Measurements from ENCODE around the gene DUOXA1.
A peak's percentile ranks its signal among the peaks of the same experiment; 100 is the strongest.

Gene DUOXA1

GRCh38 chr15:45100884-45101625, 28.6 kb downstream of the DUOXA1 start:
- no peaks in the 10 kb centered on the region for H3K9me3 ChIP-seq (ENCODE audit: severe bottlenecking)
- no peak for DNase-seq
- no peaks in the 10 kb centered on the region for H3K36me3 ChIP-seq
- no peaks in the 10 kb centered on the region for H3K27me3 ChIP-seq (ENCODE audit: insufficient read depth, low read depth, severe bottlenecking)
- no peak overlapping the region for H3K27ac ChIP-seq
- no peak for TF ChIP-seq CTCF (IDR thresholded peaks at IDR 0.05; ENCODE audit: low read depth, low read length)
- H3K4me3 ChIP-seq (ENCODE audit: low read depth, low read length), result no peak overlapping the region

- DNase-seq, result no peak
- Histone ChIP-seq H3K9me3 (ENCODE audit: severe bottlenecking) (no peaks in the 10 kb centered on the region), H3K27me3 (ENCODE audit: insufficient read depth, low read depth, severe bottlenecking) (no peaks in the 10 kb centered on the region), H3K36me3 (no peaks in the 10 kb centered on the region), H3K27ac (no peak overlapping the region), H3K4me3 (ENCODE audit: low read depth, low read length) (no peak overlapping the region)
- TF ChIP-seq CTCF (IDR thresholded peaks at IDR 0.05; ENCODE audit: low read depth, low read length), result no peak
Observed at GRCh38 chr15:45099549-45100165, 30.0 kb downstream of the DUOXA1 start.

GRCh38 chr15:45097466-45097865, 32.2 kb downstream of the DUOXA1 start:
- Histone ChIP-seq H3K4me3 (ENCODE audit: low read depth, low read length) (no peak overlapping the region), H3K36me3 (no peaks in the 10 kb centered on the region), H3K27ac (no peak overlapping the region), H3K27me3 (ENCODE audit: insufficient read depth, low read depth, severe bottlenecking) (no peaks in the 10 kb centered on the region), H3K9me3 (ENCODE audit: severe bottlenecking) (no peaks in the 10 kb centered on the region)
- no peak for TF ChIP-seq CTCF (IDR thresholded peaks at IDR 0.05; ENCODE audit: low read depth, low read length)
- no peak for DNase-seq

- no peak for DNase-seq
- Histone ChIP-seq H3K4me3 (ENCODE audit: low read depth, low read length) (no peak overlapping the region), H3K36me3 (no peaks in the 10 kb centered on the region), H3K9me3 (ENCODE audit: severe bottlenecking) (no peaks in the 10 kb centered on the region), H3K27ac (no peak overlapping the region), H3K27me3 (ENCODE audit: insufficient read depth, low read depth, severe bottlenecking) (no peaks in the 10 kb centered on the region)
- no peak for TF ChIP-seq CTCF (IDR thresholded peaks at IDR 0.05; ENCODE audit: low read depth, low read length)
Observed at GRCh38 chr15:45095661-45096060, 34.0 kb downstream of the DUOXA1 start.

GRCh38 chr15:45094358-45094730, 35.3 kb downstream of the DUOXA1 start:
- Histone ChIP-seq H3K9me3 (ENCODE audit: severe bottlenecking) (no peaks in the 10 kb centered on the region), H3K4me3 (ENCODE audit: low read depth, low read length) (no peak overlapping the region), H3K27ac (no peak overlapping the region), H3K27me3 (ENCODE audit: insufficient read depth, low read depth, severe bottlenecking) (no peaks in the 10 kb centered on the region), H3K36me3 (no peaks in the 10 kb centered on the region)
- peak; percentile 62 for DNase-seq
- TF ChIP-seq CTCF (IDR thresholded peaks at IDR 0.05; ENCODE audit: low read depth, low read length), result no peak
